MM.1S (cell line): ENCODE data around the gene NAPG.

Source experiments
- DNase-seq: peaks from one replicate; pipeline ENCODE4 v3.0.0-alpha.2; 2015
- H2AFZ ChIP-seq: fragments of 300-600 bp; sonication (generic); 2 replicates; pipeline ENCODE4 v1.6.0; 2016; ENCODE audit warnings: antibody characterized with exemption, low read length
- H3F3A ChIP-seq: fragments of 300-600 bp; sonication (generic); 2 replicates; pipeline ENCODE4 v1.6.1; 2016; ENCODE audit warnings: mild to moderate bottlenecking, antibody characterized with exemption, low read length, moderate library complexity, mixed read lengths; ENCODE audit not compliant: insufficient read depth
- H3K27ac ChIP-seq: fragments of 300-600 bp; sonication (generic); 2 replicates; pipeline ENCODE4 v1.5.1; 2016; ENCODE audit warnings: mild to moderate bottlenecking, low read length
- H3K27me3 ChIP-seq: fragments of 300-600 bp; sonication (generic); replicated peaks from 2 replicates; pipeline ENCODE4 v1.6.0; 2016; ENCODE audit warnings: low read length; ENCODE audit not compliant: insufficient read depth
- H3K36me3 ChIP-seq: fragments of 300-600 bp; sonication (generic); replicated peaks from 2 replicates; pipeline ENCODE4 v1.6.1; 2016; ENCODE audit warnings: mild to moderate bottlenecking, low read length, mixed read lengths; ENCODE audit not compliant: insufficient read depth
- H3K4me1 ChIP-seq: fragments of 300-600 bp; sonication (generic); 2 replicates; pipeline ENCODE4 v1.6.1; 2016; ENCODE audit warnings: low read length, mixed read lengths
- H3K4me2 ChIP-seq: fragments of 300-600 bp; sonication (generic); 2 replicates; pipeline ENCODE4 v1.6.0; 2016; ENCODE audit warnings: low read depth, low read length
- H3K4me3 ChIP-seq: fragments of 300-600 bp; sonication (generic); 2 replicates; pipeline ENCODE4 v1.5.1; 2016; ENCODE audit warnings: low read length, mixed read lengths
- H3K79me2 ChIP-seq: fragments of 300-600 bp; sonication (generic); 2 replicates; pipeline ENCODE4 v1.6.1; 2016; ENCODE audit warnings: mixed run types, low read length, mixed read lengths
- H3K9ac ChIP-seq: fragments of 300-600 bp; sonication (generic); 2 replicates; pipeline ENCODE4 v1.6.1; 2016; ENCODE audit warnings: low read length, mixed read lengths
- H3K9me2 ChIP-seq: fragments of 300-600 bp; sonication (generic); replicated peaks from 2 replicates; pipeline ENCODE4 v1.6.1; 2016; ENCODE audit warnings: mild to moderate bottlenecking, low read length, mixed read lengths; ENCODE audit not compliant: insufficient read depth
- H3K9me3 ChIP-seq: fragments of 300-600 bp; sonication (generic); replicated peaks from 2 replicates; pipeline ENCODE4 v1.6.1; 2016; ENCODE audit warnings: mild to moderate bottlenecking, low read length, mixed read lengths; ENCODE audit not compliant: insufficient read depth
- H4K20me1 ChIP-seq: fragments of 300-600 bp; sonication (generic); 2 replicates; pipeline ENCODE4 v1.6.1; 2016; ENCODE audit warnings: mild to moderate bottlenecking, low read length, moderate library complexity, mixed read lengths; ENCODE audit not compliant: insufficient read depth
- CTCF ChIP-seq: fragments of 300-600 bp; sonication (generic); IDR thresholded peaks from 2 replicates; pipeline ENCODE4 v1.5.1; 2016; ENCODE audit warnings: antibody characterized with exemption, low read length, mixed read lengths
- EZH2 ChIP-seq: fragments of 300-600 bp; sonication (generic); optimal IDR thresholded peaks from 2 replicates; pipeline ENCODE3; 2017; ENCODE audit warnings: low read depth, mild to moderate bottlenecking, antibody characterized with exemption, low read length, mixed read lengths
- EZH2phosphoT487 ChIP-seq: fragments of 300-600 bp; sonication (generic); IDR thresholded peaks from 2 replicates; pipeline ENCODE4 v1.6.1; 2018; ENCODE audit warnings: antibody characterized with exemption, low read length

The NAPG gene

GRCh38 chr18:10530852-10531251 is 5.0 kb downstream of the NAPG start:
- peaks cover 9% of the 10 kb centered on the region; the same call in 1 of the 2 replicates for H3K4me1 ChIP-seq
- no peak overlapping the region for H3K4me2 ChIP-seq

GRCh38 chr18:10533111-10533510 is 7.3 kb downstream of the NAPG start:
- Histone ChIP-seq H3F3A (peaks cover 6% of the 10 kb centered on the region; the same call in 1 of the 2 replicates), H3K4me1 (peaks cover 16% of the 10 kb centered on the region; the same call in 1 of the 2 replicates), H2AFZ (no peak overlapping the region), H4K20me1 (peaks cover 5% of the 10 kb centered on the region; the same call in 1 of the 2 replicates), H3K9me2 (no peaks in the 10 kb centered on the region), H3K9ac (no peak overlapping the region), H3K36me3 (no peaks in the 10 kb centered on the region; the same call in 1 of the 2 replicates), H3K27me3 (no peaks in the 10 kb centered on the region), H3K9me3 (no peaks in the 10 kb centered on the region), H3K79me2 (peaks cover 69% of the 10 kb centered on the region), H3K27ac (no peak overlapping the region), H3K4me3 (no peak overlapping the region), H3K4me2 (no peak overlapping the region)
- TF ChIP-seq CTCF (no peak), EZH2 (no peak), EZH2phosphoT487 (no peak)
- no peak for DNase-seq

More at GRCh38 chr18:10530852-10531251, 5.0 kb downstream of the NAPG start:
- Histone ChIP-seq H3K79me2 (peaks cover 82% of the 10 kb centered on the region), H3K27ac (no peak overlapping the region), H4K20me1 (peaks cover 5% of the 10 kb centered on the region; the same call in 1 of the 2 replicates), H3K9me3 (no peaks in the 10 kb centered on the region), H3K9me2 (no peaks in the 10 kb centered on the region), H3K9ac (no peak overlapping the region), H3K36me3 (no peaks in the 10 kb centered on the region; the same call in 1 of the 2 replicates), H3K27me3 (no peaks in the 10 kb centered on the region), H3K4me3 (no peak overlapping the region), H3F3A (peaks cover 10% of the 10 kb centered on the region; the same call in 1 of the 2 replicates), H2AFZ (no peak overlapping the region)
- TF ChIP-seq EZH2 (no peak), EZH2phosphoT487 (no peak), CTCF (no peak)
- no peak for DNase-seq

GRCh38 chr18:10536280-10536679 is 10.5 kb downstream of the NAPG start:
- Histone ChIP-seq H3K27me3 (no peaks in the 10 kb centered on the region), H3K4me1 (peaks cover 8% of the 10 kb centered on the region; the same call in 1 of the 2 replicates), H3F3A (no peaks in the 10 kb centered on the region), H3K27ac (no peak overlapping the region), H3K36me3 (peaks cover 4% of the 10 kb centered on the region; the same call in 1 of the 2 replicates), H2AFZ (no peak overlapping the region), H3K4me3 (no peak overlapping the region), H3K4me2 (no peak overlapping the region), H3K9me3 (no peaks in the 10 kb centered on the region), H4K20me1 (no peaks in the 10 kb centered on the region), H3K9ac (no peak overlapping the region), H3K79me2 (peaks cover 38% of the 10 kb centered on the region), H3K9me2 (no peaks in the 10 kb centered on the region)
- no peak for DNase-seq
- TF ChIP-seq EZH2phosphoT487 = no peak
- no peak for TF ChIP-seq EZH2
- TF ChIP-seq CTCF = no peak
